Measurements from ENCODE around the gene TSPAN9. TPM values are rescaled to one million over a fixed set of nuclear protein-coding genes. Genes with fewer than 3 reads are reported as not detected.

Gene TSPAN9
- total and polyA plus RNA-seq, 4 experiments from 2014 or later = 0.67 to 0.84 TPM; not detected in 2

GRCh38 chr12:3175238-3175637, 98.1 kb downstream of the TSPAN9 start:
- no peaks in the 10 kb centered on the region for H3K36me3 Mint-ChIP-seq
- H3K4me3 ChIP-seq (ENCODE audit: low read length in 2 of 2) = no peak overlapping the region
- no peaks in the 10 kb centered on the region for H3K27me3 ChIP-seq (ENCODE audit: insufficient read depth, low read length)
- H3K4me1 Mint-ChIP-seq = no peaks in the 10 kb centered on the region
- ChIA-PET CTCF (ENCODE audit: partially characterized antibody) (no interaction called here), POLR2A (ENCODE audit: partially characterized antibody) (no interaction called here)
- H3K27ac Mint-ChIP-seq = no peak overlapping the region
- no peaks in the 10 kb centered on the region for H3K36me3 ChIP-seq (ENCODE audit: insufficient read depth, low read length)
- no peaks in the 10 kb centered on the region for H3K4me1 ChIP-seq (ENCODE audit: insufficient read depth, low read length)
- no peaks in the 10 kb centered on the region for H3K9me3 Mint-ChIP-seq
- H3K27ac ChIP-seq (ENCODE audit: low read depth, low read length) = no peak overlapping the region
- peaks cover 5 to 17% of the 10 kb centered on the region in 2 donors for H3K27me3 Mint-ChIP-seq
- H3K4me3 Mint-ChIP-seq = no peak overlapping the region
- intact Hi-C loops (cut with micrococcal nuclease) = no loop called here
- no peak for DNase-seq
- no peaks in the 10 kb centered on the region for H3K9me3 ChIP-seq (ENCODE audit: control insufficient read depth in 1 of 2, low read length in 2 of 2)

GRCh38 chr12:3176754-3177153, 99.6 kb downstream of the TSPAN9 start:
- H3K4me1 ChIP-seq (ENCODE audit: insufficient read depth, low read length) = no peaks in the 10 kb centered on the region
- Mint-ChIP-seq H3K4me1 (no peaks in the 10 kb centered on the region), H3K9me3 (no peaks in the 10 kb centered on the region), H3K4me3 (no peak overlapping the region), H3K36me3 (no peaks in the 10 kb centered on the region), H3K27ac (no peak overlapping the region), H3K27me3 (peaks cover 8 to 15% of the 10 kb centered on the region in 2 donors)
- no peak overlapping the region for H3K27ac ChIP-seq (ENCODE audit: low read depth, low read length)
- intact Hi-C loops (cut with micrococcal nuclease) = no loop called here
- no peaks in the 10 kb centered on the region for H3K36me3 ChIP-seq (ENCODE audit: insufficient read depth, low read length)
- no peaks in the 10 kb centered on the region for H3K9me3 ChIP-seq (ENCODE audit: control insufficient read depth in 1 of 2, low read length in 2 of 2)
- no peaks in the 10 kb centered on the region for H3K27me3 ChIP-seq (ENCODE audit: insufficient read depth, low read length)
- no peak overlapping the region for H3K4me3 ChIP-seq (ENCODE audit: low read length in 2 of 2)
- ChIA-PET POLR2A (ENCODE audit: partially characterized antibody) (no interaction called here), CTCF (ENCODE audit: partially characterized antibody) (no interaction called here)
- DNase-seq = no peak

- Mint-ChIP-seq H3K27ac (peak overlapping the region in 1 of 7 donors; percentile 10), H3K4me3 (no peak overlapping the region), H3K27me3 (peaks cover 12 to 20% of the 10 kb centered on the region in 2 donors), H3K36me3 (no peaks in the 10 kb centered on the region), H3K9me3 (no peaks in the 10 kb centered on the region), H3K4me1 (no peaks in the 10 kb centered on the region)
- intact Hi-C loops (cut with micrococcal nuclease) = no loop called here
- H3K27ac ChIP-seq (ENCODE audit: low read depth, low read length) = no peak overlapping the region
- no peaks in the 10 kb centered on the region for H3K9me3 ChIP-seq (ENCODE audit: control insufficient read depth in 1 of 2, low read length in 2 of 2)
- ChIA-PET POLR2A (ENCODE audit: partially characterized antibody) (no interaction called here), CTCF (ENCODE audit: partially characterized antibody) (no interaction called here)
- H3K36me3 ChIP-seq (ENCODE audit: insufficient read depth, low read length) = no peaks in the 10 kb centered on the region
- no peak overlapping the region for H3K4me3 ChIP-seq (ENCODE audit: low read length in 2 of 2)
- H3K27me3 ChIP-seq (ENCODE audit: insufficient read depth, low read length) = no peaks in the 10 kb centered on the region
- no peak for DNase-seq
- no peaks in the 10 kb centered on the region for H3K4me1 ChIP-seq (ENCODE audit: insufficient read depth, low read length)
Observed at GRCh38 chr12:3177778-3178425, 100.7 kb downstream of the TSPAN9 start.

- ChIA-PET CTCF (ENCODE audit: partially characterized antibody) (interaction anchor here (0.9 kb wide), 1 partner anchor 122 kb away, joined by 3 read pairs; no protein-coding TSS in a partner anchor), POLR2A (ENCODE audit: partially characterized antibody) (no interaction called here)
- no peak overlapping the region for H3K27ac Mint-ChIP-seq
- peaks cover 12 to 18% of the 10 kb centered on the region in 2 donors for H3K27me3 Mint-ChIP-seq
- H3K4me1 Mint-ChIP-seq = no peaks in the 10 kb centered on the region
- H3K36me3 ChIP-seq (ENCODE audit: insufficient read depth, low read length) = no peaks in the 10 kb centered on the region
- H3K36me3 Mint-ChIP-seq = no peaks in the 10 kb centered on the region
- no peak overlapping the region for H3K4me3 Mint-ChIP-seq
- H3K9me3 Mint-ChIP-seq = no peaks in the 10 kb centered on the region
- H3K9me3 ChIP-seq (ENCODE audit: control insufficient read depth in 1 of 2, low read length in 2 of 2) = no peaks in the 10 kb centered on the region
- DNase-seq = no peak
- no peak overlapping the region for H3K4me3 ChIP-seq (ENCODE audit: low read length in 2 of 2)
- H3K27ac ChIP-seq (ENCODE audit: low read depth, low read length) = no peak overlapping the region
- no peaks in the 10 kb centered on the region for H3K4me1 ChIP-seq (ENCODE audit: insufficient read depth, low read length)
- intact Hi-C loops (cut with micrococcal nuclease) = no loop called here
- no peaks in the 10 kb centered on the region for H3K27me3 ChIP-seq (ENCODE audit: insufficient read depth, low read length)
Observed at GRCh38 chr12:3178671-3179313, 101.6 kb downstream of the TSPAN9 start.

GRCh38 chr12:3179731-3180130, 102.6 kb downstream of the TSPAN9 start:
- Mint-ChIP-seq H3K4me1 (no peaks in the 10 kb centered on the region), H3K27ac (no peak overlapping the region), H3K9me3 (no peaks in the 10 kb centered on the region), H3K4me3 (no peak overlapping the region), H3K36me3 (no peaks in the 10 kb centered on the region), H3K27me3 (peaks cover 12 to 20% of the 10 kb centered on the region in 2 donors)
- POLR2A ChIA-PET (ENCODE audit: partially characterized antibody) = no interaction called here
- Histone ChIP-seq H3K4me1 (ENCODE audit: insufficient read depth, low read length) (no peaks in the 10 kb centered on the region), H3K27ac (ENCODE audit: low read depth, low read length) (no peak overlapping the region), H3K27me3 (ENCODE audit: insufficient read depth, low read length) (no peaks in the 10 kb centered on the region), H3K9me3 (ENCODE audit: control insufficient read depth in 1 of 2, low read length in 2 of 2) (no peaks in the 10 kb centered on the region), H3K36me3 (ENCODE audit: insufficient read depth, low read length) (no peaks in the 10 kb centered on the region), H3K4me3 (ENCODE audit: low read length in 2 of 2) (no peak overlapping the region)
- intact Hi-C loops (cut with micrococcal nuclease) = no loop called here
- CTCF ChIA-PET (ENCODE audit: partially characterized antibody) = interaction anchor here (0.9 kb wide), 1 partner anchor 121 kb away, joined by 3 read pairs; no protein-coding TSS in a partner anchor
- no peak for DNase-seq

- intact Hi-C loops (cut with micrococcal nuclease) = no loop called here
- no peak for DNase-seq
- Histone ChIP-seq H3K9me3 (ENCODE audit: control insufficient read depth in 1 of 2, low read length in 2 of 2) (no peaks in the 10 kb centered on the region), H3K27me3 (ENCODE audit: insufficient read depth, low read length) (no peaks in the 10 kb centered on the region), H3K27ac (ENCODE audit: low read depth, low read length) (no peak overlapping the region), H3K4me1 (ENCODE audit: insufficient read depth, low read length) (no peaks in the 10 kb centered on the region), H3K36me3 (ENCODE audit: insufficient read depth, low read length) (no peaks in the 10 kb centered on the region), H3K4me3 (ENCODE audit: low read length in 2 of 2) (no peak overlapping the region)
- POLR2A ChIA-PET (ENCODE audit: partially characterized antibody) = no interaction called here
- H3K27me3 Mint-ChIP-seq = peaks cover 13 to 20% of the 10 kb centered on the region in 2 donors
- H3K4me1 Mint-ChIP-seq = no peaks in the 10 kb centered on the region
- H3K9me3 Mint-ChIP-seq = no peaks in the 10 kb centered on the region
- CTCF ChIA-PET (ENCODE audit: partially characterized antibody) = no interaction called here
- H3K27ac Mint-ChIP-seq = no peak overlapping the region
- no peak overlapping the region for H3K4me3 Mint-ChIP-seq
- H3K36me3 Mint-ChIP-seq = no peaks in the 10 kb centered on the region
Observed at GRCh38 chr12:3182426-3182825, 105.2 kb downstream of the TSPAN9 start.

GRCh38 chr12:3184485-3184884, 107.3 kb downstream of the TSPAN9 start:
- POLR2A ChIA-PET (ENCODE audit: partially characterized antibody) = no interaction called here
- H3K4me1 ChIP-seq (ENCODE audit: insufficient read depth, low read length) = no peaks in the 10 kb centered on the region
- no peak for DNase-seq
- Mint-ChIP-seq H3K27me3 (peaks cover 8 to 19% of the 10 kb centered on the region in 2 donors), H3K4me1 (no peaks in the 10 kb centered on the region), H3K9me3 (no peaks in the 10 kb centered on the region), H3K36me3 (no peaks in the 10 kb centered on the region), H3K4me3 (no peak overlapping the region), H3K27ac (no peak overlapping the region)
- intact Hi-C loops (cut with micrococcal nuclease) = no loop called here
- H3K27ac ChIP-seq (ENCODE audit: low read depth, low read length) = no peak overlapping the region
- CTCF ChIA-PET (ENCODE audit: partially characterized antibody) = no interaction called here
- H3K9me3 ChIP-seq (ENCODE audit: control insufficient read depth in 1 of 2, low read length in 2 of 2) = no peaks in the 10 kb centered on the region
- H3K27me3 ChIP-seq (ENCODE audit: insufficient read depth, low read length) = no peaks in the 10 kb centered on the region
- H3K36me3 ChIP-seq (ENCODE audit: insufficient read depth, low read length) = no peaks in the 10 kb centered on the region
- H3K4me3 ChIP-seq (ENCODE audit: low read length in 2 of 2) = no peak overlapping the region
